IMR-90 (cell line): ENCODE measurements around the gene DENND2C. TPM values are rescaled to one million over a fixed set of nuclear protein-coding genes. Genes with fewer than 3 reads are reported as not detected.

ENCODE experiments used
- ATAC-seq: fragments of 200-7000 bp; cut with Tn5 transposase; 2 replicates; pipeline ENCODE4 v1.9.1; 2020; ENCODE audit warnings: low read depth, mild to moderate bottlenecking, moderate library complexity
- BruUV-seq: library from RNA; stranded (reverse); fragments of 400-500 nt; replicated peaks from 2 replicates; lab custom pipeline; 2021; lab: Mats Ljungman, UMichigan
- CTCF ChIA-PET: fragments of 300-600 bp; formaldehyde crosslinking; extraction: SDS; loops from one replicate; lab custom pipeline; 2021; ENCODE audit warnings: antibody characterized with exemption; lab: Yijun Ruan, JAX
- POLR2A ChIA-PET: fragments of 300-600 bp; sonication (Branson Sonifier 250); formaldehyde crosslinking; loops from one replicate; lab custom pipeline; 2022; ENCODE audit warnings: antibody characterized with exemption; ENCODE audit not compliant: unreplicated experiment; lab: Charles Lee
- DNase-seq: peaks from one replicate; pipeline ENCODE4 v3.0.0; 2013
- H2AFZ ChIP-seq: replicated peaks from 2 replicates; pipeline ENCODE3; 2013; ENCODE audit warnings: low read length, mild to moderate bottlenecking; ENCODE audit not compliant: poor library complexity
- H2AK5ac ChIP-seq: 2 replicates; pipeline ENCODE4 v1.6.1; 2013; ENCODE audit warnings: low read depth, low read length, inconsistent platforms
- H2AK9ac ChIP-seq: replicated peaks from 2 replicates; pipeline ENCODE3; 2013; ENCODE audit warnings: mild to moderate bottlenecking, low read depth, low read length, moderate library complexity; ENCODE audit not compliant: poor library complexity
- H2BK120ac ChIP-seq: 2 replicates; pipeline ENCODE4 v1.6.1; 2013; ENCODE audit warnings: low read depth, low read length, inconsistent platforms
- H2BK15ac ChIP-seq: 3 replicates; pipeline ENCODE4 v1.6.1; 2013; ENCODE audit warnings: low read depth, low read length, inconsistent platforms
- H2BK20ac ChIP-seq: 2 replicates; pipeline ENCODE4 v1.6.1; 2013; ENCODE audit warnings: low read depth, mild to moderate bottlenecking, inconsistent platforms, low read length, moderate library complexity
- H2BK5ac ChIP-seq: 2 replicates; pipeline ENCODE4 v1.6.1; 2013; ENCODE audit warnings: mild to moderate bottlenecking, low read depth, low read length, inconsistent platforms; ENCODE audit not compliant: poor library complexity, severe bottlenecking
- H3K14ac ChIP-seq: replicated peaks from 2 replicates; pipeline ENCODE4 v1.6.1; 2013; ENCODE audit warnings: low read depth, low read length, inconsistent platforms
- H3K18ac ChIP-seq: 2 replicates; pipeline ENCODE4 v1.6.1; 2013; ENCODE audit warnings: low read depth, low read length, control low read depth
- H3K23ac ChIP-seq: 2 replicates; pipeline ENCODE4 v1.6.1; 2013; ENCODE audit warnings: low read depth, low read length, inconsistent platforms
- H3K27ac ChIP-seq: 2 replicates; pipeline ENCODE4 v1.5.1; 2013; ENCODE audit warnings: mild to moderate bottlenecking, control low read depth, low read length; ENCODE audit not compliant: insufficient read depth
- H3K27me3 ChIP-seq: 2 replicates; pipeline ENCODE4 v1.6.1; 2013; ENCODE audit warnings: low read length; ENCODE audit not compliant: control insufficient read depth, insufficient read depth
- H3K36me3 ChIP-seq: 2 replicates; pipeline ENCODE4 v1.6.1; 2013; ENCODE audit warnings: low read length, mixed read lengths; ENCODE audit not compliant: control insufficient read depth, insufficient read depth
- H3K4ac ChIP-seq: 2 replicates; pipeline ENCODE4 v1.6.1; 2013; ENCODE audit warnings: low read depth, low read length, inconsistent platforms
- H3K4me1 ChIP-seq: 2 replicates; pipeline ENCODE4 v1.6.1; 2013; ENCODE audit warnings: low read length, mixed read lengths; ENCODE audit not compliant: control insufficient read depth, insufficient read depth
- H3K4me2 ChIP-seq: 2 replicates; pipeline ENCODE4 v1.6.1; 2013; ENCODE audit warnings: low read depth, mild to moderate bottlenecking, control low read depth, low read length, moderate library complexity
- H3K4me3 ChIP-seq: 2 replicates; pipeline ENCODE4 v1.5.1; 2013; ENCODE audit warnings: low read depth, mild to moderate bottlenecking, control low read depth, low read length, moderate library complexity; ENCODE audit not compliant: insufficient read depth
- H3K56ac ChIP-seq: 2 replicates; pipeline ENCODE4 v1.6.1; 2013; ENCODE audit warnings: low read length, inconsistent platforms; ENCODE audit not compliant: insufficient read depth; ENCODE audit errors: extremely low read depth
- H3K79me1 ChIP-seq, 2 experiments: 2 replicates each; pipeline ENCODE4 v1.6.1; 2013; ENCODE audit warnings: low read length in 2 of 2, inconsistent platforms in 1 of 2, low read depth in 1 of 2
- H3K9ac ChIP-seq: 2 replicates; pipeline ENCODE4 v1.6.1; 2013; ENCODE audit warnings: low read depth, low read length, control low read depth
- H3K9me1 ChIP-seq: 2 replicates; pipeline ENCODE4 v1.6.1; 2013; ENCODE audit warnings: low read length, inconsistent platforms; ENCODE audit not compliant: insufficient read depth
- H3K9me3 ChIP-seq: 2 replicates; pipeline ENCODE4 v1.6.1; 2013; ENCODE audit warnings: low read length; ENCODE audit not compliant: control insufficient read depth, insufficient read depth
- H4K20me1 ChIP-seq: 2 replicates; pipeline ENCODE4 v1.6.1; 2013; ENCODE audit warnings: low read length, inconsistent platforms; ENCODE audit not compliant: insufficient read depth
- H4K5ac ChIP-seq: 2 replicates; pipeline ENCODE4 v1.6.1; 2013; ENCODE audit warnings: mild to moderate bottlenecking, low read depth, low read length, control low read depth
- H4K8ac ChIP-seq, 2 experiments: 2 replicates each; pipeline ENCODE4 v1.6.1; 2013; ENCODE audit warnings: low read depth in 2 of 2, low read length in 2 of 2, control low read depth in 1 of 2, inconsistent platforms in 1 of 2
- H4K91ac ChIP-seq: 2 replicates; pipeline ENCODE4 v1.6.1; 2013; ENCODE audit warnings: low read depth, low read length, inconsistent platforms; ENCODE audit not compliant: insufficient read depth
- BHLHE40 ChIP-seq: fragments of 150-350 bp; IDR thresholded peaks from 2 replicates; pipeline ENCODE4 v1.6.1; 2016; ENCODE audit warnings: mild to moderate bottlenecking, low read depth, low read length
- CEBPB ChIP-seq: IDR thresholded peaks from 2 replicates; pipeline ENCODE4 v1.6.1; 2012; ENCODE audit warnings: low read depth, low read length, improper control_type of control experiment
- CHD1 ChIP-seq: IDR thresholded peaks from 2 replicates; pipeline ENCODE4 v1.6.1; 2012; ENCODE audit warnings: low read depth, low read length, improper control_type of control experiment
- ELK1 ChIP-seq: fragments of 150-350 bp; IDR thresholded peaks from 2 replicates; pipeline ENCODE4 v1.6.1; 2016; ENCODE audit warnings: low read depth, mild to moderate bottlenecking, low read length, moderate library complexity, borderline replicate concordance
- FOS ChIP-seq: fragments of 150-350 bp; IDR thresholded peaks from 2 replicates; pipeline ENCODE4 v1.6.1; 2016; ENCODE audit warnings: low read depth, low read length
- MAFK ChIP-seq: IDR thresholded peaks from 2 replicates; pipeline ENCODE4 v1.6.1; 2012; ENCODE audit warnings: low read depth, low read length, improper control_type of control experiment
- MAZ ChIP-seq: IDR thresholded peaks from 2 replicates; pipeline ENCODE4 v1.6.1; 2012; ENCODE audit warnings: low read depth, mild to moderate bottlenecking, low read length, improper control_type of control experiment, moderate library complexity, borderline replicate concordance
- MXI1 ChIP-seq: IDR thresholded peaks from 2 replicates; pipeline ENCODE4 v1.6.1; 2012; ENCODE audit warnings: low read depth, mild to moderate bottlenecking, low read length, moderate library complexity, borderline replicate concordance
- NFE2L2 ChIP-seq: fragments of 150-350 bp; IDR thresholded peaks from 2 replicates; pipeline ENCODE4 v1.6.1; 2016; ENCODE audit warnings: low read depth, mild to moderate bottlenecking, low read length
- POLR2A ChIP-seq: IDR thresholded peaks from 2 replicates; pipeline ENCODE4 v1.6.1; 2012; ENCODE audit warnings: mild to moderate bottlenecking, low read depth, low read length
- RAD21 ChIP-seq: IDR thresholded peaks from 2 replicates; pipeline ENCODE4 v1.6.1; 2012; ENCODE audit warnings: low read length, improper control_type of control experiment
- RCOR1 ChIP-seq: IDR thresholded peaks from 2 replicates; pipeline ENCODE4 v1.6.1; 2012; ENCODE audit warnings: mild to moderate bottlenecking, low read length, improper control_type of control experiment; ENCODE audit not compliant: insufficient replicate concordance
- RFX5 ChIP-seq: IDR thresholded peaks from 2 replicates; pipeline ENCODE4 v1.8.0; 2012; ENCODE audit warnings: low read depth, mild to moderate bottlenecking, low read length, moderate library complexity
- USF2 ChIP-seq: fragments of 150-350 bp; IDR thresholded peaks from 2 replicates; pipeline ENCODE4 v1.6.1; 2017; ENCODE audit warnings: mild to moderate bottlenecking, antibody characterized with exemption, low read length, low read depth
- WGBS, 2 experiments: methylation state at CpG; one replicate each; pipeline versions ENCODE4 v1.1.5 to v1.1.7; 2013; ENCODE audit warnings: missing lambda C conversion rate in 2 of 2; ENCODE audit not compliant: insufficient read length in 1 of 2; ENCODE audit errors: extremely low coverage in 2 of 2; 5-methylcytosine and 5-hydroxymethylcytosine counted together
- dilution Hi-C: fragments of 300-500 bp; cut with HindIII; formaldehyde crosslinking; loops from one replicate; pipeline ENCODE4 v1.14.3; 2018; ENCODE audit warnings: low sequenced_read_pairs; ENCODE audit not compliant: unreplicated experiment
- in situ Hi-C: fragments of 300-500 bp; cut with MboI; formaldehyde crosslinking; loops from 3 replicates; pipeline ENCODE4 v1.14.3; 2019; ENCODE audit warnings: low sequenced_read_pairs, inconsistent platforms, mixed read lengths
- intact Hi-C: fragments of 100-400 bp; cut with micrococcal nuclease; formaldehyde crosslinking; loops from 2 replicates; pipeline ENCODE4 v1.10.0; 2022
- polyA plus RNA-seq, 3 experiments: library from polyadenylated mRNA; depleted of rRNA; stranded (reverse); fragments of >200 nt; gene quantifications; 2 replicates each; pipeline ENCODE4 v1.2.3, GENCODE V29; 2012; ENCODE audit warnings: low replicate concordance in 1 of 3
- total RNA-seq: library from RNA; depleted of rRNA; stranded (reverse); fragments of >200 nt; gene quantifications from 2 replicates; pipeline ENCODE4 v1.2.3, GENCODE V29; 2012
- TF ChIP-seq, protein P1 (sequence below): conservative IDR thresholded peaks from 2 replicates; pipeline ENCODE4 v1.5.1; 2012; ENCODE audit warnings: mild to moderate bottlenecking, low read depth, low read length, improper control_type of control experiment

Gene DENND2C
- total and polyA plus RNA-seq, 2 of the 4 experiments (the other 2 are of a cell fraction), result 0.58 to 2.2 TPM

DNA sequence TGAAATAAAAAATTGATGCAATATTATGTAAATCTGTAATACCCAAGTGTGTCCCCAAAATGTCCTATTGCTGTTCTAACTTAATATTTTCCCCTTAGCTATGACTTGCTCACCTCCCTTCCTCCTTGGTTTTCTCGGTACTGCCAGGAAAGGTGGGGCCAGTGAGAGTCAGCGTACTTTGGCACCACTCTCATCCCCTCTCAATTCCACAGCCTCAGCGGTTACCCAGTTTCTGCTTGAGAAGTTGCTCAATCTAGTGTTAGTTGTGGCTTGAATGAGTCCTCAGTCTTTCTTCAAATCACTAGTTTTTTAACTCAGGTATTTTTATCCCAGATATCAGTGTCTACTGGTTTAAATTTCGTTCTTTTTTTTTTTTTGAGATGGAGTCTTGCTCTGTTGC lies 120.7 kb downstream of the DENND2C start:
- WGBS, 2 experiments, result no CpG with 5 or more reads among the region's 4 CpGs
- Histone ChIP-seq H4K20me1 (no peaks in the 10 kb centered on the region), H3K18ac (no peak overlapping the region), H3K4me2 (no peak overlapping the region), H2BK15ac (no peak overlapping the region), H2BK20ac (no peak overlapping the region), H3K79me1 (no peaks in the 10 kb centered on the region), H2AK9ac (no peak overlapping the region), H2BK5ac (no peak overlapping the region), H3K9ac (no peak overlapping the region), H3K9me1 (no peaks in the 10 kb centered on the region), H3K36me3 (no peaks in the 10 kb centered on the region), H3K4me1 (no peaks in the 10 kb centered on the region), H3K4me3 (no peak overlapping the region), H2AK5ac (no peak overlapping the region), H3K27ac (no peak overlapping the region), H4K8ac (no peak overlapping the region), H3K27me3 (no peaks in the 10 kb centered on the region), H3K9me3 (no peaks in the 10 kb centered on the region), H4K91ac (no peak overlapping the region), H2BK120ac (no peak overlapping the region), H3K4ac (no peak overlapping the region), H3K23ac (no peak overlapping the region), H2AFZ (no peak overlapping the region), H4K5ac (no peak overlapping the region), H3K56ac (no peak overlapping the region), H3K14ac (no peak overlapping the region)
- CTCF ChIA-PET, result no interaction called here
- TF ChIP-seq CHD1, result no peak
- no peak for TF ChIP-seq ELK1
- no peak for TF ChIP-seq BHLHE40
- TF ChIP-seq MAZ, result no peak
- TF ChIP-seq, protein P1, sequence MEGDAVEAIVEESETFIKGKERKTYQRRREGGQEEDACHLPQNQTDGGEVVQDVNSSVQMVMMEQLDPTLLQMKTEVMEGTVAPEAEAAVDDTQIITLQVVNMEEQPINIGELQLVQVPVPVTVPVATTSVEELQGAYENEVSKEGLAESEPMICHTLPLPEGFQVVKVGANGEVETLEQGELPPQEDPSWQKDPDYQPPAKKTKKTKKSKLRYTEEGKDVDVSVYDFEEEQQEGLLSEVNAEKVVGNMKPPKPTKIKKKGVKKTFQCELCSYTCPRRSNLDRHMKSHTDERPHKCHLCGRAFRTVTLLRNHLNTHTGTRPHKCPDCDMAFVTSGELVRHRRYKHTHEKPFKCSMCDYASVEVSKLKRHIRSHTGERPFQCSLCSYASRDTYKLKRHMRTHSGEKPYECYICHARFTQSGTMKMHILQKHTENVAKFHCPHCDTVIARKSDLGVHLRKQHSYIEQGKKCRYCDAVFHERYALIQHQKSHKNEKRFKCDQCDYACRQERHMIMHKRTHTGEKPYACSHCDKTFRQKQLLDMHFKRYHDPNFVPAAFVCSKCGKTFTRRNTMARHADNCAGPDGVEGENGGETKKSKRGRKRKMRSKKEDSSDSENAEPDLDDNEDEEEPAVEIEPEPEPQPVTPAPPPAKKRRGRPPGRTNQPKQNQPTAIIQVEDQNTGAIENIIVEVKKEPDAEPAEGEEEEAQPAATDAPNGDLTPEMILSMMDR, result no peak
- no peak for TF ChIP-seq POLR2A
- TF ChIP-seq RCOR1, result no peak
- TF ChIP-seq NFE2L2, result no peak
- TF ChIP-seq CEBPB, result no peak
- TF ChIP-seq RFX5, result no peak
- no peak for TF ChIP-seq RAD21
- TF ChIP-seq MAFK, result no peak
- TF ChIP-seq MXI1, result no peak
- TF ChIP-seq FOS, result no peak
- no peak for TF ChIP-seq USF2
- intact Hi-C loops (no loop called here), dilution Hi-C loops (no loop called here), in situ Hi-C loops (no loop called here)
- DNase-seq, result no peak
- no TSS peak for BruUV-seq
- no peak for ATAC-seq
- POLR2A ChIA-PET, result interaction anchor here (0.6 kb wide), 1 partner anchor 15 kb away, joined by 4 read pairs; no protein-coding TSS in a partner anchor
